Measurements from ENCODE around the gene DOCK4.

Gene DOCK4

GRCh38 chr7:112189691-112190090, 16.5 kb downstream of the DOCK4 start:
- DNase-seq (ENCODE audit: extremely low spot score), result no peak
- CTCF ChIA-PET, result no interaction called here
- POLR2A ChIA-PET, result no interaction called here
- TF ChIP-seq CTCF (IDR thresholded peaks at IDR 0.05; ENCODE audit: control extremely low read depth, extremely low read depth, low read depth, missing control alignments), result no peak

- ChIA-PET POLR2A (no interaction called here), CTCF (interaction anchor here (1.3 kb wide), 1 partner anchor 15 kb away, joined by 3 read pairs; no protein-coding TSS in a partner anchor)
- TF ChIP-seq CTCF (IDR thresholded peaks at IDR 0.05; ENCODE audit: control extremely low read depth, extremely low read depth, low read depth, missing control alignments), result no peak
- no peak for DNase-seq (ENCODE audit: extremely low spot score)
These were observed 17.9 kb downstream of the DOCK4 start for GRCh38 chr7:112188257-112188656.

GRCh38 chr7:112186300-112186699, 19.9 kb downstream of the DOCK4 start:
- DNase-seq (ENCODE audit: extremely low spot score), result no peak
- ChIA-PET CTCF (no interaction called here), POLR2A (no interaction called here)

GRCh38 chr7:112185005-112185834, 21.0 kb downstream of the DOCK4 start:
- CTCF ChIA-PET, result no interaction called here
- TF ChIP-seq CTCF (IDR thresholded peaks at IDR 0.05; ENCODE audit: control extremely low read depth, extremely low read depth, low read depth, missing control alignments), result no peak
- POLR2A ChIA-PET, result no interaction called here
- DNase-seq (ENCODE audit: extremely low spot score), result no peak

More at GRCh38 chr7:112186300-112186699, 19.9 kb downstream of the DOCK4 start:
- TF ChIP-seq CTCF (IDR thresholded peaks at IDR 0.05; ENCODE audit: control extremely low read depth, extremely low read depth, low read depth, missing control alignments), result no peak

GRCh38 chr7:112184455-112184854, 21.7 kb downstream of the DOCK4 start:
- ChIA-PET CTCF (no interaction called here), POLR2A (no interaction called here)
- DNase-seq (ENCODE audit: extremely low spot score), result no peak
- no peak for TF ChIP-seq CTCF (IDR thresholded peaks at IDR 0.05; ENCODE audit: control extremely low read depth, extremely low read depth, low read depth, missing control alignments)

- no peak for DNase-seq (ENCODE audit: extremely low spot score)
- ChIA-PET CTCF (no interaction called here), POLR2A (no interaction called here)
- TF ChIP-seq CTCF (IDR thresholded peaks at IDR 0.05; ENCODE audit: control extremely low read depth, extremely low read depth, low read depth, missing control alignments), result no peak
These were observed 22.9 kb downstream of the DOCK4 start for GRCh38 chr7:112183266-112183665.

Measured in GM10248 (cell line).